Erythroblast (primary cell): Measurements from ENCODE around the gene COPS3.

ENCODE experiments used
- GATA1 ChIP-seq: IDR thresholded peaks from 2 replicates; pipeline ENCODE4 v1.6.1; 2011; ENCODE audit warnings: low read depth, mild to moderate bottlenecking, control low read depth, low read length, moderate library complexity
- POLR2A ChIP-seq: IDR thresholded peaks from 2 replicates; pipeline ENCODE4 v1.6.1; 2011; ENCODE audit warnings: mild to moderate bottlenecking, low read length

DNA sequence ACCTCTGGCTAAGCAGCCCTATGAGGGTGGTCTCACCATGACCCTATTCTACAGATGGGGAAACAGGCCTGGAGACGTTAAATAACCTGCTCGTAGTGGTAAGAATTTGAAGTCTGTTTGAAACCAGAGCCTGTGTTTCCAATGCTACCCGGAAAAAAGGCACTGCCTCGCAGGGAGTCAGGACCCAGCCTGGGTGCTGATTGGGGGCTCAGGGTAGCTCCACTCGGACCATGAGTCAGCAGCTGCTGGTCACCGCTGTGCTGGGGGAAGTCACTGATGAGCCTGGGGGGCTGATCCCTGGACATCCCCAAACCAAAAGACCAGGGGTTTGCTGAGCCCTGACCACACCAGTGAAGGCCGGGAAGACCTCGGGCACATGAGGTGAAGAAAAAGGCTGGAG, 65.5 kb downstream of the COPS3 start:
- no peak for TF ChIP-seq POLR2A
- no peak for TF ChIP-seq GATA1
